Heart left ventricle (tissue), 16 donors: ENCODE results near the gene EIF4H. TPM values are rescaled to one million over a fixed set of nuclear protein-coding genes. Genes with fewer than 3 reads are reported as not detected.

Experiments used
- ATAC-seq, 4 donors: fragments of 200-7000 bp; cut with Tn5 transposase; one replicate each; pipeline ENCODE4 v1.9.1; 2020 to 2022; ENCODE audit warnings: moderate library complexity in 4 of 4, mild to moderate bottlenecking in 3 of 4, moderate number of reproducible peaks in 1 of 4
- DNase-seq, 5 donors: peaks; one replicate each; pipeline ENCODE4 v3.0.0-alpha.2; 2020
- H3K27ac ChIP-seq, 12 donors: fragments of 200-600 bp; sonication (generic) in 4 of 12; one replicate each; pipeline versions ENCODE4 v1.5.0 to v1.8.0; 2016 to 2022; ENCODE audit warnings: mild to moderate bottlenecking in 2 of 12
- H3K27me3 ChIP-seq, 9 donors: fragments of 200-600 bp; sonication (generic) in 2 of 9; one replicate each; pipeline versions ENCODE4 v1.5.1 to v1.8.0; 2016 to 2022; ENCODE audit warnings: mild to moderate bottlenecking in 3 of 9
- H3K36me3 ChIP-seq, 9 donors: fragments of 200-600 bp; sonication (generic) in 2 of 9; one replicate each; pipeline versions ENCODE4 v1.5.0 to v1.8.0; 2018 to 2022; ENCODE audit warnings: mild to moderate bottlenecking in 2 of 9
- H3K4me1 ChIP-seq, 12 donors: fragments of 200-600 bp; sonication (generic) in 4 of 12; one replicate each; pipeline versions ENCODE4 v1.5.0 to v1.8.0; 2016 to 2022; ENCODE audit warnings: mild to moderate bottlenecking in 3 of 12
- H3K4me3 ChIP-seq, 12 donors: fragments of 200-600 bp; sonication (generic) in 4 of 12; one replicate each; pipeline versions ENCODE4 v1.5.0 to v1.8.0; 2017 to 2022; ENCODE audit warnings: mild to moderate bottlenecking in 9 of 12, moderate library complexity in 4 of 12
- H3K9me3 ChIP-seq, 12 donors: fragments of 200-600 bp; sonication (generic) in 4 of 12; one replicate each; pipeline versions ENCODE4 v1.5.0 to v1.8.0; 2016 to 2022; ENCODE audit warnings: mild to moderate bottlenecking in 1 of 12
- POLR2A ChIP-seq, 2 donors: fragments of 450-650 bp; IDR thresholded peaks; one replicate each; pipeline ENCODE4 v1.6.1; 2017; ENCODE audit warnings: antibody characterized with exemption in 2 of 2, mild to moderate bottlenecking in 2 of 2, moderate library complexity in 2 of 2
- WGBS, 4 donors: extraction: QIAGEN DNeasy Blood & Tissue Kit in 2 of 4; methylation state at CpG; one replicate each; pipeline versions ENCODE4 v1.1.5 to v1.1.7; 2013 to 2018; 5-methylcytosine and 5-hydroxymethylcytosine counted together
- intact Hi-C, 10 donors: fragments of 100-400 bp; cut with DNase I; formaldehyde crosslinking; loops; one replicate each; pipeline versions ENCODE4 v1.11.1 to v1.14.2; 2022
- polyA plus RNA-seq, 2 donors: library from polyadenylated mRNA; stranded (reverse); fragments of 200-250 nt; gene quantifications; one replicate each; pipeline ENCODE4 v1.2.3, GENCODE V29; 2013
- total RNA-seq, 9 donors: library from RNA; depleted of rRNA in 2 of 9; stranded (reverse); fragments of >200 nt in 2 of 9; fragmentation: NEBNext Ultra II Directional in 3 of 9; extraction: Animal tissue kit (Norgen Biotek cat#: 25700) in 3 of 9; gene quantifications; one replicate each; pipeline versions ENCODE4 v1.1.0 to v1.2.4, GENCODE V29; 2016 to 2023
- TF ChIP-seq, protein P1 (sequence below), 12 donors: fragments of 200-600 bp; sonication (generic) in 4 of 12; IDR thresholded peaks; one replicate each; pipeline versions ENCODE4 v1.5.0 to v1.8.0; 2018 to 2022; ENCODE audit warnings: antibody characterized with exemption in 12 of 12, mild to moderate bottlenecking in 5 of 12
- donor health status: ischemic (EF 13 %, LVEDD 7.1; RV severe dilation, severe dysfunction).
- donor health status: healthy with polysubstance abuse.
- donor health status: DM: no; HTN: yes; CAD: no.
- donor health status: DM: no; HTN: no; CAD: no.
- donor health status: ischemic (EF 25% LVEDD 6.9; RV normal size, moderate dysfunction).
- donor health status: ischemic (EF 25% LVEDD 5.7; RV mildly dilated, moderate dysfunction).
- donor health status: healthy.
- donor health status: DM: yes; HTN: yes; CAD: no.
- donor health status: ischemic (EF 35%, LVEDD 5.7; RV mildly dilated, moderate dysfunction).
- donor health status: nonischemic (EF 11% LVEDD 7.7; RV severe dilation, severe dysfunction).
- donor health status: DM: yes; HTN: yes; CAD: no.
- donor health status: PGD.
- donor health status: ischemic (EF 29% LVEDD 5.4; RV normal size, mild dysfunction).
- donor health status: nonischemic (EF 23%, LVEDD 6.1; RV moderate dilation, normal function).

EIF4H gene
- total and polyA plus RNA-seq, 11 donors = 89.0 to 255 (median 196) TPM

DNA sequence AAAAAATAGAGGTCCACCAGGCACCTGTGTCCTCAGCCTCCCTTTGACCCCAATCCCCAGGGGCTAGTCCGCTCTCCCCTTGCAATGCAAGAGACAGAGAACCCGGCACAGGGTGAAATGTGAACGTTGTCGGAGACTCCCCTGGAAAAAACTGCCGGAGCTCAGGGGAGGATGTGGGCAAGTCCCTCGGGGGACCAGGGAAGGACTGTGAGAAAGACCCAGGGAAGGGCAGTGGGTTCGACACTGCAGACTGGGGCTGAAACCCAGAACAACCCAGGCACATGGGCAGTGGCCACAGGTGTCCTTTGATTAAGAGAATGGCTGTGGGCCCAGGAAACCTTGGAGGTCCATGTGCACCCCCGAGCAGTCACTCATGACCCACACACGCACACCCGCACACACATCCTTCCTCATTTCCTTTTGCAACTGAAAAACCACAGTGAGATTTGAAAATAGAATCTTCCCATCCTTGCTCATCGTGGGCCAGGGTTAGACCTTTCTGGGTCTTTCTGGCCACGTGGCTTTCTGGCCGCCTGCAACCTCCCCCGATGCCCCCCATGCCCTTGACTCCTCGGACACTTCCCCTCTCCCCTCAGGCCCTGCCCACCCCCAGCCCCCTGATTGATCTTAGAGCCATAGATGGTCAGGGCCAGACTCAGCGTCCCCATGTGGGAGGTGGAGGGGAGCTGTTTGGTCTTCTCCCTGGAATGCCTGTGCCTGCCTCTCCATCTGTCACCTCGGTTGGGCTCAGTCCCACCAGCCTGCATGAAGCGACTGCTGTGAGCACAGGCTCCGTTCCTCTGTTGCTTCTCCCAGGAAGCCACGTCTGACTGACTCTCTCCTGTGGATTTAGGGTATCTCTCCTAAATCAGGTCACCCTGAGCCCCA lies 43.5 kb downstream of the EIF4H start:
- H3K4me1 ChIP-seq = peaks cover 0 to 32% (median 0%) of the 10 kb centered on the region in 12 donors
- DNase-seq (peak in 1 of 5 donors; percentile 51), ATAC-seq (peak in 2 of 4 donors; percentile 12 to 49)
- peaks cover 0 to 4% (median 0%) of the 10 kb centered on the region in 12 donors for H3K9me3 ChIP-seq
- no peaks in the 10 kb centered on the region for H3K27me3 ChIP-seq
- H3K4me3 ChIP-seq = no peak overlapping the region
- peaks cover 0 to 5% (median 0%) of the 10 kb centered on the region in 9 donors for H3K36me3 ChIP-seq
- TF ChIP-seq POLR2A (IDR thresholded peaks at IDR 0.05) = no peak
- TF ChIP-seq, protein P1, sequence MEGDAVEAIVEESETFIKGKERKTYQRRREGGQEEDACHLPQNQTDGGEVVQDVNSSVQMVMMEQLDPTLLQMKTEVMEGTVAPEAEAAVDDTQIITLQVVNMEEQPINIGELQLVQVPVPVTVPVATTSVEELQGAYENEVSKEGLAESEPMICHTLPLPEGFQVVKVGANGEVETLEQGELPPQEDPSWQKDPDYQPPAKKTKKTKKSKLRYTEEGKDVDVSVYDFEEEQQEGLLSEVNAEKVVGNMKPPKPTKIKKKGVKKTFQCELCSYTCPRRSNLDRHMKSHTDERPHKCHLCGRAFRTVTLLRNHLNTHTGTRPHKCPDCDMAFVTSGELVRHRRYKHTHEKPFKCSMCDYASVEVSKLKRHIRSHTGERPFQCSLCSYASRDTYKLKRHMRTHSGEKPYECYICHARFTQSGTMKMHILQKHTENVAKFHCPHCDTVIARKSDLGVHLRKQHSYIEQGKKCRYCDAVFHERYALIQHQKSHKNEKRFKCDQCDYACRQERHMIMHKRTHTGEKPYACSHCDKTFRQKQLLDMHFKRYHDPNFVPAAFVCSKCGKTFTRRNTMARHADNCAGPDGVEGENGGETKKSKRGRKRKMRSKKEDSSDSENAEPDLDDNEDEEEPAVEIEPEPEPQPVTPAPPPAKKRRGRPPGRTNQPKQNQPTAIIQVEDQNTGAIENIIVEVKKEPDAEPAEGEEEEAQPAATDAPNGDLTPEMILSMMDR (IDR thresholded peaks at IDR 0.05) = no peak
- intact Hi-C loops = no loop called here
- peak overlapping the region in 1 of 12 donors; percentile 63 for H3K27ac ChIP-seq
- 50 to 62% (median 57%) methylated on average over 19 to 20 of the region's 20 CpGs for WGBS, 4 donors

DNA sequence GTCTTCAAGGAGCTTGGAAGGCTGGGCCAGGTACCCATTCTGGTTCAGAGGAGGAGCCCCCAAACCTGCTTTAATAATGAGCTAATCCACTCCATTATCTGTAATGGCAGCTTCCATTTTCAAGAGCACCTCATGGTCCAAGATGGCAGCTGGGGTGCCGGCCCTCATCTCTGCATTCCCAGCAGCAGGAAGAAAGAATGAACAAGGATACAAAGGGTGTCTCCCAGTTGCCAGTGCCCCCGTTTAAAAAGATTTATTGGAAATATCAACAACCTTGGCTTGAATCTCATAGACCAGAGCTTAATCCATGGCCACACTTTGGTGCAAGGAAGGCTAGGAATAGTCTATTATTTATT lies 44.2 kb downstream of the EIF4H start:
- 85 to 92% (median 86%) methylated on average over 2 of the region's 2 CpGs for WGBS, 4 donors
- intact Hi-C loops = no loop called here
- no peak for TF ChIP-seq POLR2A (IDR thresholded peaks at IDR 0.05)
- TF ChIP-seq, protein P1 (IDR thresholded peaks at IDR 0.05) = no peak

DNA sequence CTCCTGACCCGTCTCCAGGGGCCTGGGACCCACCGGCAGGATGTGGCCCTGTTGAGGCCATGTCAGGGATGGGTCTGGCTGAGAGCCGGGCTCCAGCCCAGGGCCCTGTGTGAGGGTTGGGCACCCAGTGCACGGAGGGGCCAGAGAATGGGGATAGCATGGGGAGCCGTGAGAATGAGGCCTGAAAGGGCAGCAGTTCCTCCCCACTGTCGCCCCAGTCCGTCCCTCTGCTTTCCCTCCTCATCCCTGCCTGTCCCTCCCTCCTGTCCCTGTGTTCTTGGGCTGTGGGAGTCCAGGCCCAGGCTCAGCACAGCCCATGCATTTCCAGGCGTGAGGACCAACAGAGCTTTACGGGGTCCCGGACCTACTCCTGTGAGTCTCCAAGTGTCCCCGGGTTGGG lies 45.3 kb downstream of the EIF4H start:
- Histone ChIP-seq H3K27me3 (no peaks in the 10 kb centered on the region), H3K4me3 (no peak overlapping the region), H3K36me3 (peaks cover 0 to 14% (median 0%) of the 10 kb centered on the region in 9 donors), H3K9me3 (peaks cover 0 to 4% (median 0%) of the 10 kb centered on the region in 12 donors), H3K4me1 (peaks cover 0 to 32% (median 0%) of the 10 kb centered on the region in 12 donors), H3K27ac (no peak overlapping the region)
- intact Hi-C loops = no loop called here
- no peak for ATAC-seq
- no peak for TF ChIP-seq POLR2A (IDR thresholded peaks at IDR 0.05)
- TF ChIP-seq, protein P1 (IDR thresholded peaks at IDR 0.05) = no peak
- 83 to 91% (median 88%) methylated on average over 8 to 11 of the region's 11 CpGs for WGBS, 4 donors
- no peak for DNase-seq

More for the DNA sequence above, 44.2 kb downstream of the EIF4H start:
- peaks cover 0 to 5% (median 0%) of the 10 kb centered on the region in 9 donors for H3K36me3 ChIP-seq
- H3K4me3 ChIP-seq = no peak overlapping the region
- H3K27me3 ChIP-seq = no peaks in the 10 kb centered on the region
- H3K4me1 ChIP-seq = peaks cover 0 to 32% (median 0%) of the 10 kb centered on the region in 12 donors
- H3K27ac ChIP-seq = no peak overlapping the region
- no peak for DNase-seq
- no peak for ATAC-seq
- peaks cover 0 to 4% (median 0%) of the 10 kb centered on the region in 12 donors for H3K9me3 ChIP-seq

DNA sequence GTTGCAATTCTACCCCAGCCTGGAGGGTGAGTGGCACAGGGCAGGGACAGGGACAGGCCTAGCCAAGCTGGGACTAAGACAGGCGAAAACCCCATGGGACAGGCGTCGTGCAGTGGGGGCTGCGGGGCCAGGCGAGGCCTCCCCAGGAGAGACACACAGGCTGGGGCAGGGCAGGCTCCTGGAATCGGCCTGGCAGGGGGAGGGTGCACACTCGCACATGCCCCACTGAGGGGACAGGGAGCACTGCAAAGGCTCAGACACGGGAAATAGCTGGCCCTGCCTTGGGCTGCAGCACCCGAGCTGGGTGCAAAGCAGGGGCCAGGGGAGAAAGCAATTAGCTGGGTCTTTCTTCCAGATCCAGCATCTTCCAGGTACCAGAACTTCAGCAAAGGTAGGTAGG lies 46.1 kb downstream of the EIF4H start:
- DNase-seq (no peak), ATAC-seq (no peak)
- Histone ChIP-seq H3K27ac (no peak overlapping the region), H3K4me1 (peaks cover 0 to 32% (median 0%) of the 10 kb centered on the region in 12 donors), H3K9me3 (peaks cover 0 to 4% (median 0%) of the 10 kb centered on the region in 12 donors), H3K4me3 (no peak overlapping the region), H3K27me3 (no peaks in the 10 kb centered on the region), H3K36me3 (peaks cover 0 to 23% (median 0%) of the 10 kb centered on the region in 9 donors)
- intact Hi-C loops = loop anchor here in 1 of 10 donors (10.0 kb wide), 1 partner anchor 85 kb away; no protein-coding TSS in a partner anchor
- WGBS, 4 donors = 78 to 100% (median 81%) methylated on average over 2 to 9 of the region's 9 CpGs
- TF ChIP-seq, protein P1 (IDR thresholded peaks at IDR 0.05) = no peak
- no peak for TF ChIP-seq POLR2A (IDR thresholded peaks at IDR 0.05)
